Endometrial microvascular endothelial cells (primary cell): ENCODE data around the gene PAGE4. TPM values are rescaled to one million over a fixed set of nuclear protein-coding genes. Genes with fewer than 3 reads are reported as not detected.

Source experiments
- in situ Hi-C: cut with HindIII; loops from 2 replicates; pipeline ENCODE4 v1.10.0; 2017; ENCODE audit warnings: low sequenced_read_pairs, low pct_unique_long_range_greater_than_20kb; ENCODE audit errors: inconsistent ontology term
- total RNA-seq: library from RNA; depleted of rRNA; stranded (reverse); fragments of >200 nt; gene quantifications from one replicate; pipeline ENCODE4 v1.2.3, GENCODE V29; 2015; ENCODE audit errors: inconsistent ontology term

PAGE4 gene, protein sequence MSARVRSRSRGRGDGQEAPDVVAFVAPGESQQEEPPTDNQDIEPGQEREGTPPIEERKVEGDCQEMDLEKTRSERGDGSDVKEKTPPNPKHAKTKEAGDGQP
- total RNA-seq: not detected

DNA sequence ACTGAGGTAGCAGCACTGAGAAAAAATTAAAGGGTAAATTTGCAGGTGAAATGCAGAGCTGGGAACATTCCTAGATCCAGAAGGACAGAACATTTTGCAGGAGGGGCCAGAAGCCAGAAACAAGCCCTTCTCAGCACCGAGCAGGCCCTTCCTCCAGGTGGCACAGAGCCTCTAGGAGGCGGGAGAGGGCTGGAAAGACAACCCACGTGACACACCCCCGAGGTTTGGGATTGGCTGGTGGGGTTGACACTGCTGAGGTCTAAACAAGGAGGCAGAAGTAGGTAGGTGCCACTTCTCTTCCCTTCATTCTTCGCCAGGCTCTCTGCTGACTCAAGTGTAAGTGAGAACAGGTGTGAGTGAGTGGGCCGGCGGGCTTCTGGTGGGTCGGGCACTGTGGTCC is at the start of gene PAGE4:
Gene PAGE4, plus strand, starts transcription at position 288 of the 400 bp plus-strand sequence. CDS start 1,126 bp downstream, outside the sequence.
- in situ Hi-C loops: no loop called here

DNA sequence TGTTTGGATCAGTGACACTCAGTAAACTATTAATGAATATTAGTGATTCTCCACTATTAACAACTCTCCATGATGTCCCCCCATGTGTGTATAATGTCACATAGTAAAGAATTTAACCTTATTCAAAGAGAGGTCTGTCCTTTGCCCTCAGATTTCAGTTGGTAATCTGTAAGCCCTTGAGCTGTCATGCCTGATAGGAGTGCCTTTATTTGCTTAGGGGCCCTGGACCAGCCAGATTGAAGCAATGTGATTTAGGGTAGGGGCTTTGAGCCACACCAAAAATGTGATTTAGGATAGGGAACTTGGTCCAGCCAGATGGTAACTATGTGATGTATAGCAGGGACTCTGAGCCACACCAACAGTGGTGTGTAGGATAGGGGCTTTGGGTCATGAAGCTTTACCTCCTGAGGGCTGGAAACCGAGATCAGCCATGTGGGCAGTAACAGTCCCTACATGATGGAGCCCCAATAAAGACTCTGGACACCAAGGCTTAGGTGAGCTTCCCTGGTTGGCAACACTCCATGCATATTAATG is 44.3 kb upstream of the PAGE4 start:
- in situ Hi-C loops: no loop called here

DNA sequence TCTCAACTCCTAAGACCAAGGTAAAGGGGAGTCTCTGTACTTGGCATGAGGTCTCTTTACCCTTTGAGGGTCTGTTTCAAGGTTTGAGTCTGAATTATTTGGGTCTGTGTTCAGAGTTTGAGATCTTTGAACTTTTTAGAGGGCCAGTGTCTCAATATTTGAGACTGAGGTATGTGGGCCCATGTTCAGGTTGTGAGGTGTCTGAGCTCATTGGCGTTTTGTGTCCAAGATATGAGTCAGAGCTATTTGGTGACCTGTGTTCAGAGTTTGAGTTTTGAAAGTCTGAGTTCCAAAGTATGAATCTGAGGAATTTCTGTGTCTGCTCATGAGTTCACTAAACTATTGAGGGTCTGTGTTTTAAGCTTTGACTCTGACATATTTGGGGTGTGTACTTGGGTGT is 36.7 kb upstream of the PAGE4 start:
- in situ Hi-C loops: no loop called here

DNA sequence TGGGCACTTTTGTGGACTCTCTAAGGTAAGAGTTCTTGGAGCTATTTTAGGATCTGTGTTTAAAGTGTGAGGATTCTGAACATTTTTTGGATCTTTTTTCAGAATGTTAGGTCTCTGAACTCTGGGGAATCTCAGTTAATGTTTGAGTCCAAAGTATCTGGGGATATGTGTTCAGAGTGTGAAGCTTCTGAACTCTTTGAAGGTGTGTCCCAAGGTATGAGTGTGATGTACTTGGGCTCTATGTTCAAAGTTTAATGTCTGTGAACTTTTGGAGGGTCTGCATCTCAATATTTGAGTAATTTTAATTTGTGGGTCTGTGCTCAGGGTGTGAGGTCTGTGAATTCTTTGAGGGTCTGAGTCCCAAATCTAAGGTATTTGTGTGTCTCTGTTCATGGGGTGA is 35.4 kb upstream of the PAGE4 start:
- in situ Hi-C loops: no loop called here

DNA sequence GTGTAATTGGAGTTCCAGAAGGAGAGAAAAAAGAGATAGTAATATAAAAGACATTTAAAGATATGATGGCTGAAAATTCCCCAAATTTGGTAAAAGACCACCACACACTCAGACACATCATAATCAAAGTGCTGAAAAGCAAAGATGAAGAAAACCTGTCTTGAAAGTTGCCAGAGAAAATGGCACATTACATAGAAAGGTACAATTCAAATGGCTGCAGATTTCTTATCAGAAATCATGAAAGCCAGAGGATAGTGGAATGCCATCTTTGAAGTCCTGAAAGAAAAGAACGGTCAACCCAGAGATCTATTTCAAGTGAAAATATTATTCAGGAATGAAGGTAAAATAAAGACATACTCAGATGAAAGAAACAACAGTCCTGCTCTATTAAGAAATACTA is 29.3 kb upstream of the PAGE4 start:
- in situ Hi-C loops: no loop called here

DNA sequence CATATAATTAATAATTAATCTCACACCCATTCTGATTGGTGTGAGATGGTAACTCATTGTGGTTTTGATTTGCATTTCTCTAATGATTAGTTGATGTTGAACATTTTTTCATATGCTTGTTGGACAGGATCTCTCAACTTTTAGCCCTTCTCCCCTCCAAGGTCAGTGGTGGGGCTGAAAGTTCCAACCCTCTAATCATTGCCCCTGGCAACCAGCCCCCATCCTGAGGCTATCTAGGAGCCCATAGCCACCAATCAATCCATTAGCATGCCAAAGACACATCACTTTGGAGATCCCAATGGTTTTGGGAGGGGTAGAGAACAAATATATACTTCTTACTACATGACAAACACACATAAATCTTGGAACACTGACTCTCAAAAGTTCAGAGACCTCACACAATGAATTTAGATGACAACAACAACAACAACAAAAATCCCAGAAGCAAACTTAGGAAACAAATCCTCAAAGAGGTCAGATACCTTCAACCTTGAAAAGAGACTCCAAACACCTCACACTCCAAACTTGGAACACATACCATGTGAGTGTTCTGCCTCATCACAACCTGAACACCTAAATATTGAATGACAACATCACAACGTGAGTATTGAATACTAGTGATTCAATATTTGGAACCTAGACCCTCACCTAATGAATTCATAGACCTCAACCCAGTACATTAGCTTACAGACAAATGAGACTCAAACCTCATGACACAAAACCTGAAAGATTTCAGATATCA is 19.0 kb upstream of the PAGE4 start:
- in situ Hi-C loops: no loop called here

DNA sequence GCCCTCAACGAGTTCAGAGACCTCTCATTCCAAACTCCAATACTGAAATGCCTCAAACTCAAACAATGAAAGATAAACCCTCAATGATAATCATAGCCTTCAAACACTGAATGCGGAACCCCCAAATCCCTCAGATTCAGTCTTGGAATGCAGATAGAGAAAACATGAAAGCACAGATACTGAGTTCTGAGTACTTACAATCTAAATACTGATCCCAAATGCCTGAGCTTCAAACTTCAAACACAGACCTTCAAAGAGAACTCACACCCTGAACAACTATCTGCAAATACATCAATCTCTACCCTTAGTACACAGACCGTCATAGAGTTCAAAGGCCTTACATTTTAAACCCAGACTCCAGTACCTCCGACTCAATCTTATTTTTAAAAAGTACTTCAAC is 16.9 kb upstream of the PAGE4 start:
- in situ Hi-C loops: no loop called here

DNA sequence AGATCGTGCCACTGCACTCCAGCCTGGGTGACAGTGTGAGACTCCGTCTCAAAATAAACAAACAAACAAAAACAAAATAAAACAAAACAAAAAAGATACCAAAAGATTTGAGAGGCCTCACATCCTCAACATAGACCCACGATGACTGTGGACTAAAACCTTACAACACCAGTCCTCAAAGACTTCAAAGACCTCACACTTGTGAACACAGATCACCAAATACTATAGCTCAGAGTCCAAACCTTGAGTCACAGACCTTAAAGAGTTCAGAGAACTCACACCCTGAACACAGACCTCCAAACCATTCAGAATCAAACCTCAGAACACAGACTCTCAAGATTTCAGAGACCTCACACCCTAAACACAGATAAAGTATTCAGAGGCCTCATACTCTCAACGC is 12.7 kb upstream of the PAGE4 start:
- in situ Hi-C loops: no loop called here

DNA sequence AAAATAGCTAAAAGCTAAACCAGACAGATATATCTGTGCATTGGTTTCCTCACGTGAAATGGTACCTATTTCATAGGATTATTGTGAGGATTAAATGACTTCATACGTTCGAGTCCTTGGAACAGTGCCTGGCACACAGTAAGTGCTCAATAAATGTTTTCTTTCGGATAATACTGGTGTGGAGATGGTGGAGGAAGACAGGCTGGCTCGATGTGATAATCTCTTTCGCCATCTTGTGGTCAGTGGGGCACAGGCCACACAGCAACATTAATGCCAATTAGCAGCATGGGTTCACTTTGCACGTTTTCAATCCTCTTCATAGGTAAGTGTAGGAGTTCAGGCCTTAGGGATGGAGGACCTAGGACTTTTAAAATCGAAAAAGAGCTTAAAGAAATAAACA is 9.3 kb downstream of the PAGE4 start:
- in situ Hi-C loops: no loop called here

DNA sequence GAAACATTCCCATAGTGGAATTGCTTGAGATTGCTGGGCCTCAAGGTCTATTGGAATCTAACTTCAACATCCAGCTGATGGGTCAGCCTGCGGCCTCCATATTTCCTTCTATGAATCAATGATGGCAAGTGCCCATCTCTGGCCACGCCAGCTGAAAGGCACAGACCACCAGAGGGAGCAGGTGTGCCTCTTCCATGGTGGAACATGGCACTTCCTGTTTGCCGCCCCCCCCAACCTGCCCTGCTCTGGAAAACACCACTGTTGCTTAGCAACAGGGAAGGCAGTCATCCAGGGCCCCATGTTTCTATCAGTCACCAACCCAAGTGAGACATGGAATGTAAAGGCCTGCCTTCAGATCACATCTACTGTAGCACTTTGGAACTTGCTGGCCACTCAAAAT is 11.6 kb downstream of the PAGE4 start:
- in situ Hi-C loops: no loop called here

DNA sequence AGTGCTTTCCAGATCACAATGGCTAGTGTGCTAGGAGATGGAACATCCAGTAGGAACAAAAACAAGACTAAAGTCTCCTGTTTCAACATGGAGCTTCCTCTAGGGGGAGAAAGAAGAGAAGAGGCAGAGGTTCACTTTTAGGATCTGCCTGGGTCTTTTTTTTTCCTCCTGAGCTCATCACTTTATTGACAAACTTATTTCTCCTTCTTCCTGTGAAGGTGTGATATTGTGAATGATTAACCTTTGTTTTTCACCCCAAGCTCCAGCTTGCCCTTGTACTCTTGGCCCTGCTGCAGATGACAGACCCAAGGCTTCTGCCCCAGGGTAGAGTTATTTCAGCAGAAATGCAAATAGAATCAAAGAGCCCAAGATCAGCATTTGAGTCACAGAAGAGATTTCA is 13.5 kb downstream of the PAGE4 start:
- in situ Hi-C loops: no loop called here

DNA sequence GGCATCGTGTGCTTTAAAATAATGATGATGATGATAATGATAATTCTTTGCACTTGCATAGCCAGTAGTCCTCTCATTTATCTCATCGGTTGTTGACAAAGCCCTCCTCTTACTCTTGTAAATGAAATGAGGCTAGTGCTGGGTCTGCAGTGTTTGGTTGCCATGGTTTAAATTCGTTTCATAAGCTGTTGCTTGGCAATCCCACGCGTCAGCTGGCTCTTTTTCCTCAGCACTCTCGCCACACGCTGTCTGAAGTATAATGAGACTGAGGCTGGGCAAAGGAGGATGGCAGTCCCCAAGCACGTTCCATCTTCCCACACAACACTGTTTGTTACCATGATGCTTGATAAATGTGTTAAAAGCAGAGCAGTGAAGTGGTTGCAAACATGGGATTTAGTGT is 15.5 kb downstream of the PAGE4 start:
- in situ Hi-C loops: no loop called here

DNA sequence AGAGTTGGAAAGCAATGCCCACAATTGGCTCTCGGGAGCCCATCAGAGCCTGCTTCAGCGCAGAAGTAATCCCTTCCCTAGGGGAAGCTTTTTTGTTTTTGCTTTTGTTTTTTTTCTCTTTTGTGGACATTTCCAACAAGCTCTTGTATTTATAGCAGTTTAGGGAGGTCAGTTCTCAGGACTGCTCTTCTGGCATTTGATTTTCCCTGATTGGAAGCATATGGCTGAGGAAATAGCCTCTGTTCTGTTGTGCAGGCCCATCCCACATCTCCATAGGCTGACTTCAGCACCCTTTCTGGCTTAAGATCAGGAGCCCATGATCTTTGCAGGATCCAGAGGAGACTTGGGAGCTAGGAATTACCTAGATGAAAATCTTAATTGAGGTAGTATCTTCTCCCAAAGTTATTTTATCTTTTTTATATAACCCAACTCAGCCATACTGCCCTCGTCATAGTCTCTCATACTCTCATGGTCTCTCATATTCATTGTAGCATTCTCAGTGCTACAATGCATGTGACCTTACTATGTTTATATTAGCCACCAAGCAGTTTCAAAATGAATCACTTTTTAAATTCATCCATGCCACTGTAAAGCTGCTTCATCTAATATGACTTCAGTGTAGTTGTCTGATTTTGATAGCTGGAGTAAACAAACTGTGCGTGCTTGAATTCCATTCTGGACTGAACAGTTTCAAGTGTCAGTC is 16.7 kb downstream of the PAGE4 start:
- in situ Hi-C loops: no loop called here

DNA sequence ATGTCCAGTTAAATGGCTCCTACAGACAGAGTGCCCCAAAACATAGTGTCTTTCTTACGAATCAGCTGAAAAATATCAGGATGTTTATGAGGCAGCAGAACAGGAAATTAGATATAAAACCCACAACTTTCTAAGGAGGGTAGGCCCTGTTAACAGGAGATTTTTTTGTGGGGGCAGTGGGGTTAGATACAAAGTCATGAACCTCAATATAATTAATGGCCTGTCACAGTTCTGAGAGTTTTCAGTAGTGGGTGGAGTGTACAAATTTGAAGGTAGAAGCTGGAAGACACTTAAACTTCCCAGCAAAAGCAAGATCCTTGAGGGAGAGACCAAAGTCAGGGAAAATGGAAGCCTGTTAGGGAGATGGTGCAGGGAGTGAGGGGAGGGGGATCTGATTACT is 17.4 kb downstream of the PAGE4 start:
- in situ Hi-C loops: no loop called here

DNA sequence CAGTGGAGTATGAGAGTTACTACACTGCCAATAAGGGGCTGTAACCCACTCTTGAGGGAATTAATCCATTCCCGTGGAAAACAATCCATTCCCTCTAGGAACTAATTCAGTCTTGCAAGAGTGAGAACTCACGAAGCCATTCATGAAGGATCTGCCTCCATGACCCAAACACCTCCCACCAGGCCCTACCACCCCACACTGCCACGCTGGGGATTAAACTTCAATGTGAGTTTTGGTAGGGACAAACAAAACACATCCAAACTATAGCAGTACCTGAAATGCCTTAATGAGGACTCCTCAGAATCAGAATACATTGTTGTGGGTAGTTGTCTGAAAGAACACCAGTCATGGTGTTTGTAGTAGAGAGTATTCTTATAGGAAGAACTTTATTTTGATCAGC is 19.2 kb downstream of the PAGE4 start:
- in situ Hi-C loops: no loop called here

DNA sequence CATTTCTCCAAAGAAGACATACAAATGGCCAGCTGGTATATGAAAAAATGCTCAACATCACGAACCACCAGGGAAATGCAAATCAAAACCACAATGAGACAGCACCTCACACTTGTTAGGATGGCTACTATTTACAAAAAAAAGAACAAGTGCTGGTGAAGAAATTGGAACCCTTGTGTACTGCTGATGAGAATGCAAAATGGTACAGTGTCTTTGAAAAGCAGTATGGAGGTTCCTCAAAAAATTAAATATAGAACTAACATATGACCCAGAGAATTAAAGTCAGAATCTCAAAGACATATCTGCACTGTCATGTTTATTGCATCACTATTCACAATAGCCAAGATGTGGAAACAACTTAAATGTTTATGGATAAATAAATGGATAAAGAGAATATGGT is 20.9 kb downstream of the PAGE4 start:
- in situ Hi-C loops: no loop called here

DNA sequence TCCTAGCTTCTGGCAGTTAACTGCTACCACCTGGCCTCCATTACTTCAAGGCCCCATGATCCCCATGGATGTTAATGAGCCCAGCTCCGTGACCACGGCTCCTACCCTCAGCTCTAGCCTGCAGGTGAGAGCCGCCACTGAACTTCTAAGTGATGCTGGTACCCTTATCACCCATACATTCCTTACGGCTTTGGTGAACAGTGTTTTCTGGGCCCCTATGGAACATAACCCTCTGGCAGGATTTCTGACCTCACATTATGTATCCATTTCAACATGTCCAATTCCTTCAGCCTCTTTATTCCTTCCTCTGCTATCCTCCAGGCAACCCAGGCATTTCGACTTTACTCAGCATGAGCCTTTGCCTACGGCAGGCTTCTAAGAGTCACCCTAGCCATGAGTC is 24.6 kb downstream of the PAGE4 start:
- in situ Hi-C loops: no loop called here

DNA sequence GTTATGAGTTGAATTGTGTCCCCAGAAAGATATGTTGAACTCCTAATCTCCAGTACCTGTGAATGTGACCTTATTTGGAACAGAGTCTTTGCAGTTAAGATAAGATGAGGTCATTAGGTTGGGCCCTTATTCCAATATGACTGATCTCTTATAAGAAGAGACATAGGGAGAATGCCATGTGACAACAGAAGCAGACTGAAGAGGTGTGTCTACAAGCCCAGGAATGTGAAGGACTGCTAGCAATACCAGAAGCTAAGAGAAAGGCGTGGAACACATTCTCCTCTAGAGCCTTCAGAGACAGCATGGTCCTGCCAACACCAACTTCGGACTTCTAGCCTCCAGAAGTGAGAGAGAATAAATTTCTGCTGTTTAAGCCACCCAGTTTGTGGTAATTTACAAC is 27.7 kb downstream of the PAGE4 start:
- in situ Hi-C loops: no loop called here

DNA sequence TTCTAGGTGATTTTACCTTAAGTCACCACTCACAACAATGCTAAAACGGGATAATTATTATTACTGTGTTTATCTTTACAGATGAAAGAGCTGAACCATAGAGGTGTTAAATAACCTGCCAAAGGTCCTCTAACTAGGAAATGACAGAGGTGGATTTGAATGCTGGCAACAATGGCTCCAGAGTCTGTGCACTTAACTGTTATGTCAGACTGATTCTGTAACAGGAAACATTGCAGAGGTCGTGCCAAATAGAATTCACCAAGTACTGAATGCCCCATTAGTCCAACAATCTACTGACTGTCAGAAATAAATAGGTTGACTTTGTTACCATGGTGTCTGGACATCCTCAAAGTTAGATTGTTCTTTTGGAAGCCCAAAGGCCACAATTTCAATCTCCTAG is 29.2 kb downstream of the PAGE4 start:
- in situ Hi-C loops: no loop called here

DNA sequence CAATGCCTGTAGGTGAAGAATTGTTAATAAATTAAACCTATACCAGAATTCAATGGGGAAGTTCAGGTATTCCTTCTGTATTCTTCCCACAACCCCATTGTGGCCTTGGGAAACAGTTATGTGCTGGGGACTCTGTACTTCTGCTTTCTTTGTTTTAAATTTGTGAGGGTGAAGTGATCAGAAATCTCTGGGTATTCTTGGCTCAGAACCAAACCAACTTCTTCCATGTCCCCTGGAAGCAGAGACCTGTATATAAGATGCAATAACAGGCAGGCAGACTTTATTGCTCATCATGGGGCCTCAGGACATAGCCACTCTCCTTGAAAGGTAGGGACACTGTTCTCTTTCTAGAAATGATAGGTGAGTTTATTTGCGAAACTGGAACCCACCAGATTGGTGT is 30.4 kb downstream of the PAGE4 start:
- in situ Hi-C loops: no loop called here
